CD4-positive, alpha-beta T cell treated with Interleukin-6 at 100 ng/mL for 8 hours (primary cell): Measurements from ENCODE around the gene TRAK1.

Source experiments
- DNase-seq: peaks from one replicate; pipeline ENCODE4 v3.0.0-alpha.2; 2020; ENCODE audit warnings: mixed read lengths, low spot score

Gene TRAK1

GRCh38 chr3:42209917-42210316 lies 118.8 kb downstream of the TRAK1 start:
- no peak for DNase-seq

GRCh38 chr3:42210726-42211125 lies 119.6 kb downstream of the TRAK1 start:
- no peak for DNase-seq

- DNase-seq, result no peak
Measured at GRCh38 chr3:42213417-42213816, 122.3 kb downstream of the TRAK1 start.

GRCh38 chr3:42214064-42214463 lies 122.9 kb downstream of the TRAK1 start:
- DNase-seq, result no peak

- no peak for DNase-seq
Measured at GRCh38 chr3:42214565-42215283, 123.6 kb downstream of the TRAK1 start.

- DNase-seq, result no peak
Measured at GRCh38 chr3:42216302-42216701, 125.1 kb downstream of the TRAK1 start.

GRCh38 chr3:42216931-42217333 lies 125.8 kb downstream of the TRAK1 start:
- peak; percentile 46 for DNase-seq

GRCh38 chr3:42220436-42221121 lies 129.4 kb downstream of the TRAK1 start:
- DNase-seq, result no peak

GRCh38 chr3:42222942-42223693 lies 132.0 kb downstream of the TRAK1 start:
- DNase-seq, result no peak

- no peak for DNase-seq
Measured at GRCh38 chr3:42224178-42224577, 133.0 kb downstream of the TRAK1 start.

- DNase-seq, result no peak
Measured at GRCh38 chr3:42224658-42225421, 133.7 kb downstream of the TRAK1 start.

- no peak for DNase-seq
Measured at GRCh38 chr3:42225486-42226363, 134.6 kb downstream of the TRAK1 start.

GRCh38 chr3:42226470-42227425 lies 135.6 kb downstream of the TRAK1 start:
- DNase-seq, result no peak

GRCh38 chr3:42228796-42229195 lies 137.6 kb downstream of the TRAK1 start:
- no peak for DNase-seq

- DNase-seq, result no peak
Measured at GRCh38 chr3:42229266-42229941, 138.2 kb downstream of the TRAK1 start.

- DNase-seq, result no peak
Measured at GRCh38 chr3:42229942-42230688, 139.0 kb downstream of the TRAK1 start.

GRCh38 chr3:42230860-42231259 lies 139.7 kb downstream of the TRAK1 start:
- no peak for DNase-seq

- no peak for DNase-seq
Measured at GRCh38 chr3:42235532-42235931, 144.4 kb downstream of the TRAK1 start.

- DNase-seq, result no peak
Measured at GRCh38 chr3:42236611-42237010, 145.5 kb downstream of the TRAK1 start.
